ENCODE data around the gene SNTA1.
"Not testable (repeated sequence)": the region's sequence is repeated elsewhere in the genome, so short reads cannot be mapped to it uniquely, and the experiment has no call there.

SNTA1 gene

GRCh38 chr20:33443512-33444239 lies at the start of gene SNTA1:
Gene SNTA1 (minus strand): TSS chr20:33443763. CDS start chr20:33443620, 143 bp downstream.
- Mint-ChIP-seq H3K4me3 (peak within 1 kb of the TSS; percentile 93), H3K36me3 (no peaks in the 10 kb centered on the region), H3K27me3 (no peaks in the 10 kb centered on the region), H3K4me1 (peaks cover 39% of the 10 kb centered on the region), H3K9me3 (peaks cover 3% of the 10 kb centered on the region), H3K27ac (peak within 1 kb of the TSS; percentile 81)
- ATAC-seq = peak; percentile 96

DNA sequence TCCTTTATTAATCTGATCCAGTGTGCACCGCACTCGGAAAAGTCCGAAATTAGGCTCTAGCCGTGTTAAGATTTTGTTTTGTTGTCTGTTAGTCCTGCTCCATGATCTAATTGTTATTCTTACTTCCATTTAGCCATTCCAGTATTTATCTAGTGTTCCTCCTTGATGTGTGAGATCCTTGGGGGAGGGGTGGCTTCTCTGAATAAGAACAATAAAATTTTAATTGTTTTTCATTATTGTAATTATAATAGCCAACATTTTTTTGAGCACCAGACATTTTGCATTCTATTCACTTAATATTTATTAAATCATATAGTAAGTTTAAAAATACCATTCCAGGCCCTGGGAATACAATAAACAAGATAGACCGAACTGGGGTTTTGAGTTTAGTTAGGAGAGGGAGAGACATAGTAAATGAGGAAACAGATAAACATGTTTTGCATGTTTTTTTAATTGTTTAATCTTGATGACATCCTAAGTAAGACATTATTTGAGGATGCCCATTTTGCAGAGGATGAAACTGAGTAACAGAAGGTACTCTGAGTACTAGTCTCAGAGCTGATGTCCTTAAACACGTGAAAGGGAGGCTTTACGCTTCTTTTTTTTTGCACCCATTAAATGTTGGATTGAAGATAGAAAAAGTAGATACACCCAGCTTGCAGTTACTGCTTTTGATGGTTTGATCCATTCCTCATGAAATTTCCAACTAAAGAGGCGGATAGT lies 47.5 kb upstream of the SNTA1 start:
- Mint-ChIP-seq H3K9me3 (no peaks in the 10 kb centered on the region), H3K4me1 (peaks cover 21% of the 10 kb centered on the region), H3K27me3 (no peaks in the 10 kb centered on the region), H3K36me3 (no peaks in the 10 kb centered on the region), H3K4me3 (peak overlapping the region; percentile 91), H3K27ac (peak overlapping the region; percentile 84)
- no peak for ATAC-seq

DNA sequence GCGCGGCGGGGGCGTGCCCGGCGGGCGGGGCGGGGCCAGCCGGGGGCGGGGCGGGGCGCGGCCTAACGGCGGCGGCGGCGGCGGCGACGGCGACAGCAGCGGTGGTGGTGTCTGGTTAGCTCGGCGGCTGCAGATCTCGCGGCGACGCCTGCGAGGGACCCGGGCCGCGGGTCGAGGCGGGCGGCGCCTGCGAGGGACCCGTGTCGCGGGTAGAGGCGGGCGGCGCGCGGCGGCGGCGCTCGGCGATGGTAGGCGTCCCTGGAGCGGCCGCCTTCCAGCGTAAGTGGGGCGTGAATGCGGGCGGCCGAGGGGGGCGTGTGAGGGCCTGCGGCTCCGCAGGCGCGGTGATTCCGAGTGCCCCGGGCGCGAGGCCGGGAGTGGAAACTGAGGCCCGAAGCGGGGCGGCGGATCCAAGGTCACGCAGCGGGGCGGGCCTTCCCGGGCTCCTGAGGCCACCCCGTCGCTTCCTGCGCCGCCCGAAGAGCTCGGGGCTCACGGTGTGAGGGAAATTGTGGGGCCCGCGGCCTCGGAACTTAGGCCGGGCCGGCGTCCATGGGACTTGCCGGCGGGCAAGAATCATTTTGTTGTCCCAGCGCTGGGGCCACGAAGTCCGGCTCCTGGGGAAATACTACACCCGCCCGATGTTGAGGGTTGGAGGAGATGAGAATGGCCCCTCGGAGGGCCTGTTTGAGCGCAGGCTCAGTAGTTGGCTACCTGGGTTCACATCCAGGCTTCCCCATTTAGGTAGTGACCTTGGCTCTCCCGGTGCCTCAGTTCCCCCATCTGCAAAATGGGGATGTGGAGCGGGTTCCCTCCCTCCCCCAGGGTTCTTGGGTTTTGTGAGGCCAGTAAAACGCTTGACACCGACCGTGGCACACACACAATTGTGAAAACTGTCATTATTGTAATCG lies 46.7 kb upstream of the SNTA1 start, which contains the start of gene CBFA2T2:
Gene CBFA2T2 (plus strand): TSS at position 74 of the 911 bp plus-strand sequence. CDS start 172 bp downstream, at position 246.
- Mint-ChIP-seq H3K4me1 (peaks cover 17% of the 10 kb centered on the region), H3K27ac (peak within 1 kb of the TSS; percentile 84), H3K36me3 (no peaks in the 10 kb centered on the region), H3K27me3 (no peaks in the 10 kb centered on the region), H3K4me3 (peak within 1 kb of the TSS; percentile 91), H3K9me3 (no peaks in the 10 kb centered on the region)
- ATAC-seq = peak; percentile 78

DNA sequence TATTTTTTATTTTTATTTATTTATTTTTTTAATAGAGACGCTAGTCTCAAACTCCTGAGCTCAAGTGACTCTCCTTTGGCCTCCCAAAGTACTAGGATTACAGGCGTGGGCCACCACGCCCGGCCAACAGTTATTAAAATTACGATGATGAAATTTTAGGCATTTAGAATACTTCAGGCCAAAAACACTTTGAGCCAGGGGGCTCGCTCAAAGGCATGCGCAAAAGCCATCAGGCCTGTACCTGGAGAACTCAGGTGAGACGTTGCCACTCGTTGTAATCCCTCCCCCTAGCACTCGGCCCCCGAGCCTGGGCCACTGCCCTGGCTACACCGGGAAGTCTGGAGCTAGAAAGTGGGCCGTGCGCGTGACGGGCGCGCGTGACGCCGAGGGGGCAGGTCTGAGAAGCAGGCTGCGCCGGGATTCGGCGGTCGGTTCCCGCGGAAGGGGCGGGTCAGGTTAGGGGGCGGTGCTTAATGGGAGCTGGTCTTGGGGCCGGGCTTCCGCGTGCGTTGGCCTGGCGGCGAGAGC lies 46.0 kb upstream of the SNTA1 start:
- peak; percentile 99 for ATAC-seq
- H3K4me1 Mint-ChIP-seq = peaks cover 11% of the 10 kb centered on the region
- peak overlapping the region; percentile 91 for H3K4me3 Mint-ChIP-seq
- no peaks in the 10 kb centered on the region for H3K9me3 Mint-ChIP-seq
- no peaks in the 10 kb centered on the region for H3K27me3 Mint-ChIP-seq
- peak overlapping the region; percentile 84 for H3K27ac Mint-ChIP-seq
- no peaks in the 10 kb centered on the region for H3K36me3 Mint-ChIP-seq

- ATAC-seq, H3K9me3 Mint-ChIP-seq, H3K27me3 Mint-ChIP-seq, H3K4me3 Mint-ChIP-seq, H3K36me3 Mint-ChIP-seq: not testable (repeated sequence)
- H3K4me1 Mint-ChIP-seq = peaks cover 10% of the 10 kb centered on the region
- H3K27ac Mint-ChIP-seq = peak overlapping the region; percentile 84
Observed at GRCh38 chr20:33488661-33489494, 45.3 kb upstream of the SNTA1 start.

DNA sequence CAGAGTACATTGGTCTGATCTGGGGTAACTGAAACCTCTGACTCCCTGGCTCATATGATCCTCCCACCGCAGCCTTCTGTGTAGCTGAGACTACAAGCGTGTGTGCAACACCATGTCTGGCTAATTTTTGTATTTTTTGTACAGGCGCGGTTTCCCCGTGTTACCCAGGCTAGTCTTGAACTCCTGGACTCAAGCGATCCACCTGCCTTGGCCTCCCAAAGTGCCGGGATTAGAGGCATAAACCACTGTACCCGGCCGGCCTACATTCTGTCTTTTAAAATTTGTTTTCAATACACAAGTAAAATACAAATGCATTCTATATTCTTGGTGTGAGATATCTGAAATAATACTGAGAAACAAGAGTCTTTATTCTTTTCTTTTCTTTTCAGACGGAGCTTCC lies 44.6 kb upstream of the SNTA1 start:
- H3K27me3 Mint-ChIP-seq = no peaks in the 10 kb centered on the region
- ATAC-seq = no peak
- peaks cover 10% of the 10 kb centered on the region for H3K4me1 Mint-ChIP-seq
- H3K9me3 Mint-ChIP-seq = no peaks in the 10 kb centered on the region
- no peak overlapping the region for H3K4me3 Mint-ChIP-seq
- H3K36me3 Mint-ChIP-seq = no peaks in the 10 kb centered on the region
- H3K27ac Mint-ChIP-seq = peak overlapping the region; percentile 42

- not testable (repeated sequence) for H3K27ac Mint-ChIP-seq, H3K4me1 Mint-ChIP-seq, H3K4me3 Mint-ChIP-seq, H3K9me3 Mint-ChIP-seq, ATAC-seq, H3K36me3 Mint-ChIP-seq, H3K27me3 Mint-ChIP-seq
Observed at GRCh38 chr20:33483186-33483585, 39.6 kb upstream of the SNTA1 start.

- no peak for ATAC-seq
- Mint-ChIP-seq H3K9me3 (no peaks in the 10 kb centered on the region), H3K4me1 (no peaks in the 10 kb centered on the region), H3K4me3 (no peak overlapping the region), H3K27me3 (no peaks in the 10 kb centered on the region), H3K36me3 (no peaks in the 10 kb centered on the region), H3K27ac (no peak overlapping the region)
Observed at GRCh38 chr20:33482581-33482980, 39.0 kb upstream of the SNTA1 start.

GRCh38 chr20:33481431-33481941 lies 37.9 kb upstream of the SNTA1 start:
- Mint-ChIP-seq H3K4me3 (no peak overlapping the region), H3K27me3 (no peaks in the 10 kb centered on the region), H3K36me3 (no peaks in the 10 kb centered on the region), H3K27ac (no peak overlapping the region), H3K9me3 (no peaks in the 10 kb centered on the region), H3K4me1 (peaks cover under 1% of the 10 kb centered on the region)
- no peak for ATAC-seq

GRCh38 chr20:33480048-33480447 lies 36.5 kb upstream of the SNTA1 start:
- Mint-ChIP-seq H3K36me3 (no peaks in the 10 kb centered on the region), H3K27me3 (no peaks in the 10 kb centered on the region), H3K4me3 (no peak overlapping the region), H3K9me3 (no peaks in the 10 kb centered on the region), H3K27ac (no peak overlapping the region), H3K4me1 (peaks cover 12% of the 10 kb centered on the region)
- ATAC-seq = no peak

GRCh38 chr20:33477386-33478234 lies 34.0 kb upstream of the SNTA1 start:
- Mint-ChIP-seq H3K27ac (no peak overlapping the region), H3K27me3 (no peaks in the 10 kb centered on the region), H3K36me3 (no peaks in the 10 kb centered on the region), H3K4me3 (no peak overlapping the region), H3K9me3 (no peaks in the 10 kb centered on the region), H3K4me1 (peaks cover 12% of the 10 kb centered on the region)
- no peak for ATAC-seq

GRCh38 chr20:33475381-33476152 lies 32.0 kb upstream of the SNTA1 start:
- Mint-ChIP-seq H3K36me3 (no peaks in the 10 kb centered on the region), H3K27me3 (no peaks in the 10 kb centered on the region), H3K4me1 (peaks cover 12% of the 10 kb centered on the region), H3K27ac (no peak overlapping the region), H3K4me3 (no peak overlapping the region), H3K9me3 (no peaks in the 10 kb centered on the region)
- ATAC-seq = no peak

- Mint-ChIP-seq H3K27ac (no peak overlapping the region), H3K4me3 (no peak overlapping the region), H3K9me3 (no peaks in the 10 kb centered on the region), H3K4me1 (peaks cover 12% of the 10 kb centered on the region), H3K27me3 (no peaks in the 10 kb centered on the region), H3K36me3 (no peaks in the 10 kb centered on the region)
- no peak for ATAC-seq
Observed at GRCh38 chr20:33474963-33475362, 31.4 kb upstream of the SNTA1 start.
